NCI-H146 treated with DMSO at 0.1 percent for 48 hours (cell line): ENCODE measurements around the gene INAVA.
"Not testable (repeated sequence)": the region's sequence is repeated elsewhere in the genome, so short reads cannot be mapped to it uniquely, and the experiment has no call there.

Experiments used
- DNase-seq: peaks from one replicate; lab custom pipeline; 2025; ENCODE audit not compliant: unreplicated experiment; lab: John Stamatoyannopoulos, UW

Gene INAVA

DNA sequence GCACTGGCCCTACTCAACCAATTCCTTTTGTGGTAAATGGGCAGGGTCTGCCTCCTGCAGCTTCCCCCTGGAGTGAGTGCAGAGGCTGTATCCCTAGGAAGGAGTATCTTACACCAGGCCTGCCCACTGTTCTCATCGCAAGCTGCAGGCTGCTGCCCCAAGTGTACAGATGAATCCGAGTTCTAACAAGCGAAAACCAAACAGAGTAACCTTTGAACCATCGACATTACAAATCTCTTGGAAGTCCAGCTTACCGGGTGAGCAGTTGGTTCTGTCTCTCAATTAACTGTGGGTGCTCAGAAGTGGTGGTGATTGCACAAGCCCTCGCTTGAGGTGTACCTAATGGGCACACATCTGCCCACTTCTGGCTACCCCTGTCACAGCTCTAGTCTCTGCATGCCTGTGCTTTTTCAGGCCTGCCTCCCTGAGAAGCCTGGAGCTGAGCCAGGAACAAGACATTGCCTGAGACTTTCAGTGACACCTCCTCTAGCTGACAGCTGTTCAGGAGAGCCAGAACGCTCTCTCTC lies 22.7 kb downstream of the INAVA start:
- no peak for DNase-seq

DNA sequence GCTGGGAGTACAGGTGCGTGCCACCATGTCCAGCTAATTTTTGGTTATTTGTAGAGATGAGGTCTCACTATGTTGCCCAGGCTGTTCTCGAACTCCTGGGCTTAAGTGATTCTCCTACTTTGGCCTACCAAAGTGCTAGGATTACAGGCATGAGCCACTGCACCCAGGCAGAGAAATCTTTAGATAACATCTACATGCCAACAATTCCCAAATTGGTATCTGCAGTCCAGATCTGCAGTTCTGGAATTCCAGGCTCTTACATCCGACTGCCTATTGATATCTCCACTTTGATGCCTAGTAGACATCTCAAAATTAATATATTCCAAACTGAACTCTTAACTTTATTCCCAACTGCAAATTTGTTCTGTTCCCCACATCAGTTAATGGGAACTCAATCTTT lies 23.3 kb downstream of the INAVA start:
- no peak for DNase-seq

DNA sequence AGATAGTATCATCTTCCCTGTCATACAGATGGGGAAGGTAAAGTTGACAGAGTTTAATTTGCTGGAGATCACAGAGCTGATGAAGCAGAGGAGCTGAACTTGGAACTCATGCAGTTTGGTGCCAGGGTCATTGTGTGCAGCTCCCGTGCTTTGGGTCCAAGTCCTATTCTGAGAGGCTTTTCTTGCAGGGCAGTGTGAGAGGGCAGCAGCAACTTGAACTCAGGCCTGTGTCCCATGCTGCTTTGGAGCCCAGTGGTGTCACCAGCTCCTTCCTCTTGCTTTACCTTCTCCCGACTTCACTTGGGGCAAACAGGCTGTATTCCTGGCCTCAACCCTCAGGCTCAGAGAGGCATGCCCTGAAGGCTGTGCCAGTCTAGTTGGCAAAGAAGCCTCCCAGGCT lies 24.7 kb downstream of the INAVA start:
- DNase-seq, result no peak

DNA sequence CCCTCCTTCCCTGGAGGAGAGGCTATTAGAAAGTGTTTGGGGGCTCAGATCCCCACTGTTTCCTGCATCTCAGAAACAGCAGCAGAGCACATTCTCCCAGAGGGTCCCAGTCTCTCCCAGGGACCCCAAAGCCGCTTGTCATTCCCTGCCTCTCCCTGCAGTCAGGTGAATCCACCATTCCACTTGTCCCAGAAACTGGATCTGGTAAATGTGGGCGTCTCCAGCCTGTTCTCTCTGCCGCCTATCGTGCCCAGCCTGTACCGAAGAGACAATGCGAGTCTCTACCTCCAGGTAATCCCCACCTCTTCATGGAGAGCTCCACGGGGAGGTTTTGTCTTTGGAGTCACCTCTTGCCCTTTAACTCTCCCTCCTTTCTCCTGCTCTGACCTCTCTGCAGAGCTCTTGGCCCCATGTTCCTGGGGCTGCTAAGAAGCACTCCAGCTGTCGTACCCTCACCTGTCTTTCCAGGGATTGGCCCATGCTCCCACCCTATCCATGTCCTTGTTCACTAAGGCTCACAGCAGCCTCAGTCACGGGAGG lies 26.9 kb downstream of the INAVA start:
- no peak for DNase-seq

DNA sequence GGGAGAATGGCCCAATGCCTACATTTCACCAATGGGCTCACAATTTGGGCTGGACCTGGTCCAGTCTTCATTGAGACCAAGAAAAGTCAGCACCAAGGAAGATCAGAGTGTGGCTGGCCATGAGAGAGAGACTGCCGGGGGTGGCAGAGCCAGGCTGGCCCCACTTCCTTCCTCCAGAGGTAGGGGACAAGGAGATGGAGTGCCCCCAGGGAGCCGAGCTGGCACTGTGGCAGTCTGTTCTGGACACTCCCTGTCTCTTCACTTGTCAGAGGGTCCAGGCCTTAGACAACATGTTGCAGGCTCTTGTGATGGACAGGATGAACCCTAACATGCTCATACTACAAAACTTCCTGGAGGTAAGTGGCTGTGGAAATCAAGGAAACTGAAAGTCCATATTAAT lies 27.7 kb downstream of the INAVA start:
- no peak for DNase-seq

DNA sequence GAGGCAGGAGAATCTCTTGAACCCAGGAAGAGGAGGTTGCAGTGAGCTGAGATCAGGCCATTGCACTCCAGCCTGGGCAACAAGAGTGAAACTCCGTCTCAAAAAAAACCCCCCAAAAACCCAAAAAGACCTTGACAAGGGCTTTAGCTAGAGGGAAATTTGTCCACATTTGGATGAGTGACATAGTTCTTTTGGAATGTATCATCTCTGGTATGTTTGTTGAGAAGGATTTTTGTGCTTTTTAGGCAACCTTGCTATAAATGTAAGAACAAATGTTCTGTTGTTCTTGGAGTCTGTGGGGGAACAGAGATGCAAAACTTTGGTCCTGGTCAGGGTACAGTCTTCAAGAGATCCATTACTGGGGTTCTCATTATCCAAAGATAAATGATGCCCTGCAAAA lies 28.9 kb downstream of the INAVA start:
- no peak for DNase-seq

DNA sequence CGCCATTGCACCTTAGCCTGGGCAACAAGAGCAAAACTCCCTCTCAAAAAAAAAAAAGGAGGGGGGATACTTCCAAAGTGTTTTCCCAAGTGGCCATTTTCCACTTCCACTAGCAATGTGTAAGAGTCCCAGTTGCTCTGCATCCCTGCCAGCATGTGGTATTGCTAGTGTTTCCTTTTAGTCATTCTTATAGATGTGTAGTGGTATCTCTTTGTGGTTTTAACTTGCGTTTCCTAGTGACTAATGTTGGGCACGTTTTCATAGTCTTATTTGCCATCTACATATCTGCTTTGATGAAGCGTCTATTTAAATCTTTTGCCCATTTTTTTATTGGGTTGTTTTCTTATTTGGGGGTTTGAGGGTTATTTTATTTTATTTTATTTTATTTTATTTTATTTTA lies 31.1 kb downstream of the INAVA start:
- DNase-seq, result no peak

DNA sequence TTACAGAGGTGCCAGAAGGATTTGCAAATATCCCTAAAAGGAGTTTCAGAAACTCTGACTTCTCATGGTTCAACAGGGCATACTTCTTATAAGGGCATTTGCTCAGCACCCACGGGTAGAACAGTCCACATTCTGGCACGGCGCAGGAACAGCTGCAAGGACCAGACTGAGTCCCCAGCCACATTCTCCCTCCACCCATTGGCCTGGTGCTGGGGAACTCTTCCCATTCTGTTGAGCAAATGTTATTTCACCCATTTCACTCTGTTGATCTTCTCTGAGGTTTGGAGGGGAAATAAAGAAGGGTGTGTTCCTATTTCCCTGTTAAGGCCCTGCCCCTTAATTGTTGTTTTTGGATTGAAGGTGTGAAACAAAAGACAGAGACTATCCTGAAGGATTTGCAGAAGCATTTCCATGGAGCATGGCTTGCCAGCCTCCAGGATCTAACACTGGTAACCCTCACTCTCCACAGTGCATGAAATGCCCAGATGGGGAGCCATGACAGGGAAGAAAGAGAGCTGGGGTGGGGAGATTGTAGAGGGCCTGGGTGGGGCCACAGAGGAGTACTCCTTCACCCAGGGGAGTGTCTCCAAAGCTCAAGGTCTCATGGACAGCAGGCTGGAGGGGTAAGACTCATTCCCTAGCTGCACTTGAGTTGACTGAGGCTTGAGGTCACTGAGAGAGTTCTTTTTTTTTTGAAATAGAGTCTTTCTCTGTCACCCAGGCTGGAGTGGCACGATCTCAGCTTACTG lies 35.0 kb downstream of the INAVA start:
- no peak for DNase-seq

DNA sequence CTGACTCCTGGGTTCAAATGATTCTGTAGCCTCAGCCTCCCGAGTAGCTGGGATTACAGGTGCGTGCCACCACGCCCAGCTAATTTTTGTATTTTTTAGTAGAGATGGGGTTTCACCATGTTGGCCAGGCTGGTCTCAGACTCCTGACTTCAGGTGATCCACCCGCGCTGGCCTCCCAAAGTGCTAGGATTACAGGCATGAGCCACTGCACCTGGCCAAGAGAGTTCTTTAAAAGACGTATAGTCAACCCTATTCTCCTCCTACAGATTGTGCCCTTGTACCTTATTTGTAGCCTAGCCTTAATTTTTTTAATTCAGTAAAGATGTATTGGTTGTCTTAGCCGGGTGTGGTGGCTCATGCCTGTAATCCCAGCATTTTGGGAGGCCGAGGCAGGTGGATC lies 35.6 kb downstream of the INAVA start:
- DNase-seq, result not testable (repeated sequence)

DNA sequence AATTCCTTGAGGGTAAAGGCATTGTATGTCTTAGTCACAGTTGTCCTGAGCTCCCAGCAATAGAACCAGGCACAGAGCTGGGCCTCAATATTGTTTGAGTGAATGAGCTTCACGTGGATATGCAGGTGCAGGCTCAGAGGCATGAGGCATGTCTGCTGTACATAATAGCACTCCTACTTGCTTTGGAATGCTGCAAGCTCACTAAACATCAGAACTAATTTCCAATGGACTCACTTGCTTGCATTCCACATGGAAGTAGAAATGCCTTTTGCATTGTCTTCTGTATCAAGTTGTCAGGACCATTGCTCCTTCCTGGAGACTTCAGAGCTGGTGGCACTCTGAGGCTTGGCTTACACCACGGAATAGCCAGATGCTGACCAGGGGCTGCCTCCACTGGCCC lies 37.1 kb downstream of the INAVA start:
- DNase-seq, result no peak

DNA sequence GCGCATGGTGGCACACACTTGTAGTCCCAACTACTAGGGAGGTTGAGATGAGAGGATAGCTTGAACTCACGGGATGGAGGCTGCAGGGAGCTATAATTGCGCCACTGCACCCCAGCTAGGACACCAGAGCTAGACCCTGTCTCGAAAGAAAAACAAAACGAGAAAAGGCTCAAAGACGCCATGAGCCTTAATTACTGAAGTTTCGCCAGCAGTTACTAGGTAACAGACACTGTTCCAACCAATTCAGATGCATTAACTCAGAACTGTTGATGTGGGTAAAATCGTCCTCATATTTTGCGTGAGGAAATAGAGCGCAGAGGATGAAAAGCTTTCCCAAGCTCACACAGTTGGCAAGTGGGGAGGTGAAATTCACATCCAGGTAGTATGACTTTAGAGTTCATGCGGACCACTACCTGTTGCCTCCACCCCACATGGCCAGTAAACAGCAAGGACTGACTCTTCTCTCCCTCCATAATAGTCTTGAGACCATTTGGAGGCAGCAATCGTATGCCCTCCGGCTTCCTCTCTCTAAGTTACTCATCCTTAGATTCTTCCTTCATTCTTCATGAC lies 40.1 kb downstream of the INAVA start:
- DNase-seq, result no peak

DNA sequence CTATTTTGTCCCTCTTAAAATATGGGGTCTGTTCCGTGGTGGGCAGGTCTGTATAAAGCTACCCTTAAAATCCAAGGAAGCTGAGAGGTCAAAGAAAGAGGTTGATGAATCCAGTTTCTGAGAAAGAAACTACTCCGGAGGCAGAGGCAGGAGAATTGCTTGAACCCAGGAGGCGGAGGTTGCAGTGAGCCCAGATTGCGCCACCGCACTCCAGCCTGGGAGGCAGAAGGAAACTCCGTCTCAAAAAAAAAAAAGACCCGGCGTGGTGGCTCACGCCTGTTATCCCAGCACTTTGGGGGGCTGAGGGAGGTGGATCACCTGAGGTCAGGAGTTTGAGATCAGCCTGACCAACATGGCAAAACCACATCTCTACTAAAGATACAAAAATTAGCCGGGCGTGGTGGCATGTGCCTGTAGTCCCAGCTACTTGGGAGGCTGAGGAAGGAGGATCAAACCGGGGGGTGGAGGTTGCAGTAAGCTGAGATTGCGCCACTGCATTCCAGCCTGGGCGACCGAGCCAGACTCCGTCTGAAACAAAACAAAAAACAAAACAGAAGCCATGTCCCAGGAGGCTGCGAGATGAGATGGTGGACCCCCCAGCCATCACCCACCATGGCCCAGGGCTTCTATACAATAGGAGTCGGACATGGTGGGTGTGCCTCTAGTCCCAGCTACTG lies 40.7 kb downstream of the INAVA start:
- not testable (repeated sequence) for DNase-seq

DNA sequence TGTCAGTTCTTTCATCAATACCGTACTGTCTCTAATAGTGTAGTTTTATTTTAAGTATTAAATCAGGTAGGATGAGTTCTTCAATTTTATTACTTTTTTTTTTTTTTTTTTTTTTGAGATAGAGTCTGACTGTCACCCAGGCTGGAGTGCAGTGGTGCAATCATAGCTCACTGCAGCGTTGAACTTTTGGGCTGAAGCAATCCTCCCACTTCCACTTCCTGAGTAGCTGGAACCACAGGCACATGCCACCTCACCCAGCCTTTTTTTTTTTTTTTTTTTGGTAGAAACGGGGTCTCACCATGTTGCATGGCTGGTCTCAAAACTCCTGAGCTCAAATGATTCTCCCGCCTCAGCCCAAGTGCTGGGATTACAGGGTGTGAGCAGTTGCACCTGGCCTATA lies 44.3 kb downstream of the INAVA start:
- DNase-seq, result no peak

DNA sequence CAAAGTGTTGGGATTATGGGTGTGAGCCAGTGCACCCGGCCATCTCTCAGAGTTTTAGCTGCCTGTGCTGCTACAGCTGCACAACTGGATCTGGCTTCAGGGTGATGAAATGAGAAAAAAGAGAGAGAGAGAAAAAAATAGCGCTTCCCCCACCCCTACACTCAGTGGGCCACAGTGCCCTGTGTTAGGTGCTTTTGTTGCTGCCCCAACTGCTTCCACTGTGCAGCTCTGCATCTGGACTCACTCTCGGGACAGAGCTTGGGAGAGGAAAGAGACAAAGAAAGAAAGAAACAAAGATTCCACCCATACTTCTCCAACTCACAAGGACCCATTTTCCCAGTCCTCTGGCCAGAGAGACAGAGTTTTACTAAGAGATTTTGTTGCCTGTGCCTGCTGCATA lies 50.4 kb downstream of the INAVA start:
- DNase-seq, result no peak

DNA sequence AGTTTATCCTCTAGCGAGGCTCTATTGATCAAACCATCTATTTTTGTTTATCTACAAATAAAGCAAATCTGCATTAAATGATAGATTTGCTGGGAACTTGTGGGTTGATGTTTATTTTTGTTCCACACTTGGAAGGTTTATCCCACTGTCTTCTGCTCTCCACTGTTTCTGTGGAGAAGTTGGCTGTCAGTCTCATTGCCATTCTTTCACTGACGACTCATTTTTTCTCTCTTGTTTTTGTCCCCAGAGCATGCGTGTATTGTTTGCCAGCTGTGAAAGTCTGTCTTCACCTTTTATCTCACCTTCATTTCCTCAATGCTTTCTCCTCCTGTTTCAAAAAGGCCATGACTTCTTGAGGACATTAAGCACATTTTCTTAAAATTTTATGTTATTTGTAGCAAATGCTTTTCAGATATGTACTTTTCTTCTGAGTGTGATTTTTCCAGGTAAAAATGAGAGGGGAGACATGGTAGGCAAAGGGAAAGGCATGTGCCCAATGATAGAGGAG lies 52.4 kb downstream of the INAVA start:
- DNase-seq, result no peak

DNA sequence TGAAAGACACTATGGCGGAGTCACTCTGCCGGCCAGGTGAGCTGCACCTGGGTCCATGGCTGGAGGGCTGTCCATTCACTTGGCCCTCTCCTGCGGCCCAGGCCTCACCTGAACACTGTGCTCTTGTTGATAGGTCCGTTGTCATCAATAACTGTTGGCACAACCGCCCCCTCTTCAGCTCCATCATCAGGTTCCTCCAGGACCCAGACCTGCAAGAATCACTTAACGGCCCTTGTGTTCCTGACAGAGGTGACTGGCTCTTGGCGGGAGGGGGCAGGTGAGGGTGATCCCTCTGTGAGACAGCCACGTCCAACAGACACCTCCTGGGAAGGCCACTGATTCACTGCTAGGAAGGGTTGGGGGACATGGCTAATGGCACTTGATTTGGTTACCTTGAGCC lies 54.9 kb downstream of the INAVA start:
- no peak for DNase-seq

DNA sequence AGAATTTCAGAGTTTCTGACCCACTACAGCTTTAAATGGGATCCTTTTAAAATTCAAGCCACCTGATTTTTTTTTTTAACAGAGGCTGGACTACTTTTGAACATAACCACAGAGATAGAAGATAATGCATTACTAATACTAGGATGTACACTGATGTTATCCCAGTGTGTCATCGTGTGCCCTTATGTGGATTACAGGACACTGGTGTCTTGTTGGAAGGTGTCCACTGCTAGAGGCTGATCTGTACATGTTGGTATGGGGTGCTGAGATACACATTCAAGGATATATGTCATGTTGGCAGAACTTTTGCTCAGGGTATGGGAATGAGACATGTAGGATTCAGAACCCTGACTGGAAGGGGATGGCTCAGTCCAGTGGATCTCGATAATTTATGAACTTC lies 56.3 kb downstream of the INAVA start:
- DNase-seq, result no peak

DNA sequence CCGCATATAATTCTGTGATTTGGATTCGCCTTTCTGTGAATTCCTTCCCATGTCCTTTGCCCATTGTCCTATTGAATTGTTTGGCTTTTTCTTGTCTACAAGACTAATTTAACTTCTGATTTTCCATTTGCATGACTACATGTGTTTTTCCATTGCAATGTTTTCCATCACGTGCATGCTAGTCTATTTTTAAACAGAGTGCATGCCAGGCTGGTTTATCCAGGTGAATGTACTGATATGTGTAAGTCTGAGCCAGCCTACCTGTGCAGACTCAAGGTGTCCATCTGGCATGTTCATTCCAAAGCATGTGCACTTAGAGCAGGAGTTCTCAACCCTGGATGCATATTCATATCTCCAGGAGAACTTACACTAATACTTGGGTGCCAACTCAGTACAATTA lies 59.7 kb downstream of the INAVA start:
- DNase-seq, result no peak

DNA sequence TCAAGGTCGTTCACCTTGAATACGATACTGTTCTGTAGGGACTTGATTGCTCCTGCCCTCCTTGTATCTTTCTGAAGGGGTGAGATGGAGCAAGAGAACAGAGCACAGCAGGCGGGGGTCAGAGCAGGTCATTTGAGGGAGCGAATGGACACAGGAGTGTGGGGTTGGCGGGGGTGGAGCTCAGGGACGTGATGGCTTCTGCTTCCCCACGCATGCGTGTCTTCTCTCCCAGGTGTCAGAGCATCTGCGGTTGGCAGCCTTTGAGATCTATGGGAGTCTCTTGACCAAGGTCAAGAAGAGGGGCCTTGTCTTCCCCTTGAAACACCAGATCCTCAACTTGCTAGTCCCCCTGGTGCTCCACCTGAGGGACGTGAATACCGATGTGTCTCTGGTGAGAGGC lies 63.9 kb downstream of the INAVA start:
- DNase-seq, result no peak

DNA sequence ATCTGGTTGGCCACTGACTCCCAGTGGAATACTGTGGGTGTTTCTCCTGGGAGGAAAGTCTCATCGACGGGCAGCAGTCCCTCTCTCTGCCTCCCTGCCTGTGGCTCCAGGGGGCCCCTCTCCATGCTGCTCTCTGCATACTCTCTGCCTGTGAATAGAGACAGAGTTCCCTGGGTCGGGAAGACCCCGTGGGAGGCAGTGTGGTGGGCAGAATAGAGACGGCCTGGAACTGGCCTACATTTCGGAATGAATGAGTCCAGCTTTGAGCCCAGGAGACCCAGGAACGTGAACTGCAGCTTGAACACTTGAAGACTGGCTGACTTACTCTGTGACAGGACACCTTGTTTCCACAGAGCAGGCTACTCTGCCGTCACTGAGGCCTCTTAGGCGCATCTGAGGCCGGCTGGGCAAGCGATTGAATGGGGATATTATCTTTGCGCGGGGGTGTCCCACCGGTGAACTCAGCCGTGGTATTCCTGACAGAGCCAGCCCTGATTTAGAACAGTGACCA lies 64.8 kb downstream of the INAVA start:
- no peak for DNase-seq

DNA sequence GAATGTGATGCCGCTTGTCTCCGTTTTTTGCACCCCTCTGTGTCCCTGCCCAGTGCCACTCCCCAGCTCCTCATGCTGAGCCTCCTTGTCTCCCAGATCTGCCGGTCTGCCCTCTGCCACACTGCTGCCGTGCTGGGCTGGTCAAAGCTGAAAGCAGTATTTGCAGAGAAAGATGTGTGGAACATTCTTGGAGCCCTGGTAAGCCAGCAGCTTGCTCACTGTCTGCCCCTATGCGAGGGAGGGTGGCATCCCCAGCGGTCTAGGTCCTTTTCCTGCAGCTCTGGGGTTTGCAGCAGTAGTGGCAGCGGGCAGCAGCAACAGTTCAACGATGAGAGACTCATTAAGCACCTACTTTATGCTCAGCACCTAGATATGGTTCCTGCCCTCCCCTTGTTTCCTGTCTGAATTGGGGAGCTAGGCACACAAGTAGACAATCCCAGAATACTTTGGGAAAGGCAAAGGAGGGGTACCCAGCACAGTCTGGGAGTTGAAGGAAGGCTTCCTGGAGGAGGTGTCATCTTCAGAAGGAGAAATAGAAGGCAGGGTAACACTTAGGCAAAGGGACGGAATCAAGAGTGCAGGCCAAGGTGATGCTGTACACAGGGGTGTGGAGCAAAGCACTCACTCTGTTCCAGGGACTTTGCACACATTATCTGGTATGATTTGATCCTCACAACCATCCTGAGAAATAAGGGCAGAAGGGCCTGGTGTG lies 65.7 kb downstream of the INAVA start:
- no peak for DNase-seq
